ENCODE measurements around the gene EHD1.

- TF ChIP-seq CTCF (IDR thresholded peaks at IDR 0.05; ENCODE audit: insufficient read depth, low read length, poor library complexity, severe bottlenecking) (no peak), EZH2phosphoT487 (conservative IDR thresholded peaks at IDR 0.05; ENCODE audit: low read length) (no peak)
Measured at GRCh38 chr11:64875369-64876228, 2.8 kb downstream of the EHD1 start.

Data from SU-DHL-6 (cell line).